Lower leg skin (tissue), 4 donors: ENCODE measurements around the gene RNF157. TPM values are rescaled to one million over a fixed set of nuclear protein-coding genes. Genes with fewer than 3 reads are reported as not detected.

Experiments
- DNase-seq, 2 donors: peaks; one replicate each; pipeline ENCODE4 v3.0.0-alpha.2; 2019; ENCODE audit warnings: low spot score in 2 of 2
- H3K4me3 ChIP-seq: fragments of 200-600 bp; sonication (generic); 2 replicates; pipeline ENCODE4 v1.5.1; 2017; ENCODE audit warnings: mild to moderate bottlenecking, low read depth; ENCODE audit not compliant: poor library complexity, severe bottlenecking
- POLR2A ChIP-seq, 2 donors: fragments of 450-650 bp; IDR thresholded peaks; one replicate each; pipeline ENCODE4 v1.6.1; 2016 to 2017; ENCODE audit warnings: antibody characterized with exemption in 2 of 2, mild to moderate bottlenecking in 1 of 2, moderate library complexity in 1 of 2
- WGBS, 2 donors: methylation state at CpG; one replicate each; pipeline ENCODE4 v1.1.5; 2018; 5-methylcytosine and 5-hydroxymethylcytosine counted together
- intact Hi-C: fragments of 100-400 bp; cut with DNase I; formaldehyde crosslinking; loops from one replicate; pipeline ENCODE4 v1.15.0; 2023; ENCODE audit warnings: low total_unique reads
- total RNA-seq, 4 donors: library from RNA; depleted of rRNA; stranded (reverse); fragments of >200 nt; gene quantifications; one replicate each; pipeline ENCODE4 v1.1.0, GENCODE V29; 2016
- TF ChIP-seq, protein P1 (sequence below), 3 donors: fragments of 450-650 bp; IDR thresholded peaks; one replicate each; pipeline ENCODE4 v1.5.1; 2016; ENCODE audit warnings: antibody characterized with exemption in 3 of 3, mild to moderate bottlenecking in 3 of 3, moderate library complexity in 2 of 3

Gene RNF157
- total RNA-seq, 4 donors from 2014 or later, result 0.83 to 2.4 (median 1.4) TPM

DNA sequence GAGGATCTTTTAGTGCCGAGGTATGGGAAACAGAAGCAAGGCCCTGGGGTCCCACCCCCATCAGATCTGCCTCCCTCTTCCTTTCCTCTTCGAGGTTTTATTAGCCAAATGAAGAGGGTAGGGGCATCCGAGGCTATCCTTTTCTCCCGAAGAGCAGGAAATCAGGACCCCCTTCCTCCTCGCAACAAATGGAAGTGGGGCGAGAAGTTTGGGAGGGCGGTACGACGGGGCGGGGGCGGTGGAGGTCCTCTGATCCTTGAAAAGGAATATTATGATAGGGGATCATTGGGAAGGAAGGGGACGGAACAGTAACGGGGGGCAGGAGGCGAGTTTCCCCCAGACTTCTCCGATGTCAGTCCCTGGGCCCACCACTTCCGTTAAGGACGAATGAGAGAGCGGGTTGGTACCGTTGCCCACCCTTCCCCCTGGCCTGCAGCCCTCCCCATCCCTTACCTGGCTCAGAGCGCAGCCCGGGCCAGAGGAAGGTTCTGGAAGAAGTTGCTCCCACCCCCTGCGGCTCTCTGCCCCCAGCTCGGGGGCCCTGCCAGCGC is 99.6 kb downstream of the RNF157 start:
- no peak for DNase-seq
- no peak for TF ChIP-seq POLR2A (IDR thresholded peaks at IDR 0.05)
- TF ChIP-seq, protein P1, sequence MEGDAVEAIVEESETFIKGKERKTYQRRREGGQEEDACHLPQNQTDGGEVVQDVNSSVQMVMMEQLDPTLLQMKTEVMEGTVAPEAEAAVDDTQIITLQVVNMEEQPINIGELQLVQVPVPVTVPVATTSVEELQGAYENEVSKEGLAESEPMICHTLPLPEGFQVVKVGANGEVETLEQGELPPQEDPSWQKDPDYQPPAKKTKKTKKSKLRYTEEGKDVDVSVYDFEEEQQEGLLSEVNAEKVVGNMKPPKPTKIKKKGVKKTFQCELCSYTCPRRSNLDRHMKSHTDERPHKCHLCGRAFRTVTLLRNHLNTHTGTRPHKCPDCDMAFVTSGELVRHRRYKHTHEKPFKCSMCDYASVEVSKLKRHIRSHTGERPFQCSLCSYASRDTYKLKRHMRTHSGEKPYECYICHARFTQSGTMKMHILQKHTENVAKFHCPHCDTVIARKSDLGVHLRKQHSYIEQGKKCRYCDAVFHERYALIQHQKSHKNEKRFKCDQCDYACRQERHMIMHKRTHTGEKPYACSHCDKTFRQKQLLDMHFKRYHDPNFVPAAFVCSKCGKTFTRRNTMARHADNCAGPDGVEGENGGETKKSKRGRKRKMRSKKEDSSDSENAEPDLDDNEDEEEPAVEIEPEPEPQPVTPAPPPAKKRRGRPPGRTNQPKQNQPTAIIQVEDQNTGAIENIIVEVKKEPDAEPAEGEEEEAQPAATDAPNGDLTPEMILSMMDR (IDR thresholded peaks at IDR 0.05), result no peak
- 3 to 7% methylated on average over 23 to 24 of the region's 24 CpGs for WGBS, 2 donors
- intact Hi-C loops, result no loop called here
- H3K4me3 ChIP-seq, result no peak overlapping the region

DNA sequence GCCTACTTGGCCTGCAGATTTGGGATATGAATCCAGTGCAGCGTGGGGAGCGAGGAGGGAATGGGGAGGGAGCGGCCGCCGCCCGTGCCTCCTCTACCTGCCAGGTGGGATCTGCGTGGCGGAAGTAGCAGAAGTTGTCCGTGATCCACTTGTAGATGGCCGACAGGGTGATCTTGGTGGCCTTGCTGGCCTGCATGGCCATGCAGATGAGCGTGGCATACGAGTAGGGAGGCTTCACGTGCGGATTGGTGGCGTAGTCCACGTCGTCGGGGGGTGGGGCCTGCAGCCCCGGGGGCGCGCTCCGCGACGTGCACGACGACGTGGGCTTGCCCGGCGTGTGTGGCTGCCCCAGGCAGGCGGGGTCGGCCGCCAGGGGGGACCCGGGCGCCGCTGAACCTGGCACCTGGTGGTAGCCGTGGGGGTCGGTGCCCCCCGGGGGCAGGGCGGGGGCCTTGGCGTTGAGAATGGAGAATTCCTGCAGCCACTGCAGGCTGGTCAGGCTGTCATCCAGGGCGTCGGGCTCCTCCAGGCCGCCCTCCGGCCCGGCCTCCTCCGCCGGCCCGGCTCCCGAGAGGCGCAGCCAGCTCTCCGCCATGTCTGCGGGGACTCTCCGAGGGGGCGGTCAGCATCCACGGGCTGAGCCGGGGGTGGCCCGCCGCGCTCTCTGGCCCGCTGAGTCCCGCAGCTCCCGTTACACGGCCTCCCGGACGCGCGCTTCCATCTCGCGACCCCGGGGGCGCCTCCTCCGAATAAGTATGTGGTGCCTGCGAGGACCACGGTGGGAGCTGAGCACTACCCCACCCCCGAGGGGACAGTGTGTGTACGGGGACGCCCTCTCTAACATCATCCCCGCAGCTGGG is 100.3 kb downstream of the RNF157 start:
- intact Hi-C loops, result no loop called here
- no peak for DNase-seq
- no peak overlapping the region for H3K4me3 ChIP-seq
- 16 to 28% methylated on average over 27 to 34 of the region's 78 CpGs for WGBS, 2 donors
- no peak for TF ChIP-seq POLR2A (IDR thresholded peaks at IDR 0.05)

GRCh38 chr17:76138896-76139752 is 101.2 kb downstream of the RNF157 start:
- H3K4me3 ChIP-seq, result no peak overlapping the region
- DNase-seq, result no peak
- 51 to 56% methylated on average over 15 of the region's 15 CpGs for WGBS, 2 donors
- TF ChIP-seq POLR2A (IDR thresholded peaks at IDR 0.05), result no peak
- TF ChIP-seq, protein P1 (IDR thresholded peaks at IDR 0.05), result no peak
- intact Hi-C loops, result no loop called here

DNA sequence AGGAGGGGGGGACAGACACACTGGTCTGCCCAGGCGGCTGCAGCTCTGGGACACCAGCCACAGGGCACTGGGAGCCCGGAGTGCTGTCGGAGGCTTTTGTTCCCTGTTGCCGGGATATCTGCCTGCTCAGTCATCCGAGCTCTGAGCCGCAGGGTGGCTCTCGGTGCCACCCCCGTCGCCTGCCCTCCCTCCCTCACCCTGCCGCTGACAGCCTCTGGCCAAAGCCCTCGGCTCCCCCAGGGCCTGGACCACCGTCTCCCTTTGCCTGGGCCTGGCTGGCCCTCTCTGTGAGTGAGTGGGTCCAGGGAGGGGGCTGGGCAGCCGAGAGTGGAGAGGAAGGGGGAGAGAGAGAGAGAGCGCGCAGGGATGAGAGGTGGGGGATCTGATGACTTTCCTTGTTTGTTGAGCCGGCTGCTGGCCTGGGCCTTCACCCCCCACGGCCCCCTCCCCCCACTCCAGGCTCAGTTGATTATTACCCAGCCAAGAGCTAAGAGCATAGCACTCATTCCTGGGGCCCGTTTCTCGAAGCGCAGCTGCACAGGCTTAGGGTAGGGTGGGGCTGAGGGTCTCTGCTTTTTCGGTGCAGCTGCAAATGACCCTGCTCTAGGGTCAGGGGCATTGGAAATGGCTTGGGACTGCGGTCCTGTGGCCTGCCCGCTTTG is 101.9 kb downstream of the RNF157 start:
- intact Hi-C loops, result no loop called here
- TF ChIP-seq POLR2A (IDR thresholded peaks at IDR 0.05), result no peak
- TF ChIP-seq, protein P1 (IDR thresholded peaks at IDR 0.05), result no peak
- DNase-seq, result no peak
- no peak overlapping the region for H3K4me3 ChIP-seq
- 63 to 75% methylated on average over 20 to 23 of the region's 23 CpGs for WGBS, 2 donors

- 70 to 84% methylated on average over 34 to 48 of the region's 54 CpGs for WGBS, 2 donors
- no peak overlapping the region for H3K4me3 ChIP-seq
These were observed 102.7 kb downstream of the RNF157 start for GRCh38 chr17:76137351-76138233.

More at GRCh38 chr17:76137351-76138233, 102.7 kb downstream of the RNF157 start:
- intact Hi-C loops, result no loop called here
- TF ChIP-seq, protein P1 (IDR thresholded peaks at IDR 0.05), result no peak
- TF ChIP-seq POLR2A (IDR thresholded peaks at IDR 0.05), result no peak
- no peak for DNase-seq
